ENCODE data around the gene TNS1.

Gene TNS1

GRCh38 chr2:218017211-218018053 is 14.6 kb upstream of the TNS1 start:
- H3K27ac ChIP-seq: no peak overlapping the region
- DNase-seq (ENCODE audit: low read depth, low spot score): no peak

DNA sequence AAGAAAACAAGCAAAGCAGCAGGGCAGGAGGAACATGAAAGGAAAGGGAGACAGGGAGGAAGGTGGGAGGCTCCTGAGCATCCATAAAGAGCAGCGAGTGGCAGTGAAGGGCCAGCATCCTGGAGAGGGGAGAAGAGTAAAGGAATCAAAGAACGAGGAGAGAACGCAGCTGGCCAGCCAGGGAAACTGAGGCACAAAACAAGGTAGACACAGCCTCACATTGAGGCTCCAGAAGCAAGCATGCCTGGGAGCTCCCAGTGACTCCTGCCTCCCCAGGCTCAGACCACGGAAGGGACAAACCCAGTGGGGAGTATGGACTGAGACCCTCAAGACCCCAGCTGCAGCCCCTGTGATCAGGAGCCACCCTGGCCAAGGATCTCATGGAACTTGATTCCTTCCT is 14.0 kb upstream of the TNS1 start:
- no peak for DNase-seq (ENCODE audit: low read depth, low spot score)
- H3K27ac ChIP-seq: no peak overlapping the region

DNA sequence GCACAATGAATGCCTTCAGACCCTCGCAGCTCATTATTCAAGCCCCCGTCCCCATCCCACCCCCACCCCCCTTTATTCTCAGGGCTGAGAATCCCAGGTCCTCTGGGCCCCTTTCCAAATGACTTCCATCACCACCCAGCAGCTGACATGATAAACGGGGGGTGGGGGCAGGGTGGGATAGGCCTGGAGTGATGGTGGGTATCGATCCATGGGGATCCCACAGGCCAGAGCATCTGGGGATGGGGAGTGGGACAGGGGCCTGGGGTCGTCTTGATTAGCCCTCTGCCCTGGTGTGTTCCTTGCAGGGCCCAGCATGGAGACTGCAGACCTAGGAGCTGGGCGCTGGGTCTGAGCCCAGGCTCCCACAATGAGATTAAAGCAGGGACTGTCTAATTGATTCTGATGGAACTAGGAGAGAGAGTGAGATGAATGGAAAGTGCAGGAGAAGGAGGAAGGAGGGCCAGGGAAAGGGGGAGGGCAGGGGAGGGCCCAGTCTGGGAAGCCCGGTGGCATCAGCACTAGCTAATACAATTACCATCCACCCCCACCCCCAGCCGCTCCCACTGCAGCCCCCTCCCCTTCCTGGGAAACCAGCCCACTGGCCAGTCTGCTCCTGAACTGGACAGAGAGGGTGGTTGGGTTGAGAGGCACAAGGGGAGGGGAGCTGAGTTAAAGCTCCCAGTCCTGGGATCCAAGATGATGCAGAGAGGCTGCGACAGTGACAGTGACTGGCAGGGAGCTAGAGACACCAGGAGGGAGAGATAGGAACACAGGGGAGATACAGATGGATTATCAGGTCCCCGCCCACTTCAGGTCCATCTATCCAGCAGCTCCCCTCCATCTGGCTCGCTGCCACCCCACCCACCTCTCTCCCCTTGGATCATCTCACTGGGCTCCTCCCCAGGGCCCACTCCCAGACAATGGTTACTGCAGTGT is 13.1 kb upstream of the TNS1 start:
- DNase-seq (ENCODE audit: low read depth, low spot score): no peak
- no peak overlapping the region for H3K27ac ChIP-seq

- no peak for DNase-seq (ENCODE audit: low read depth, low spot score)
- no peak overlapping the region for H3K27ac ChIP-seq
Observed at GRCh38 chr2:218014706-218015585, 12.2 kb upstream of the TNS1 start.

GRCh38 chr2:218013289-218013688 is 10.5 kb upstream of the TNS1 start:
- H3K27ac ChIP-seq: no peak overlapping the region
- no peak for DNase-seq (ENCODE audit: low read depth, low spot score)

DNA sequence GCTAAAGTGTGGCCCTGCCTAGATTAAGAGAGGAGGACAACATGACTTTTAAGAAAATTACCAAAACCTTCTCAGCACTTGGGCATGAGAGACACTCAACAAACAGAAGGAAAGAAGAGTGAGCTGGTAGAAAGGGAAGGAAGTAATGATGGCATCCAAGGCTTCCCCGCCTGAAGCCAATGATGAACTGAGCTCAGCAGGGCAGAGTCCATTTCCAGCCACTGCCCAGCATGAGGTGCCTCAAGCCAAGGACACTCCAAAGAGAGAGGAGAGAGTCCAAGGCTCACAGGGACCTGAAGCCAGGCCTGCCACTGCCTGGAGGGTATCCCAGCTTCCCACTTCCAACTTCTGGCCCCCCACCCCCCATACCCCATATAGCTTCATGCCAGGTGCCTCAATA is 9.5 kb upstream of the TNS1 start:
- no peak overlapping the region for H3K27ac ChIP-seq

DNA sequence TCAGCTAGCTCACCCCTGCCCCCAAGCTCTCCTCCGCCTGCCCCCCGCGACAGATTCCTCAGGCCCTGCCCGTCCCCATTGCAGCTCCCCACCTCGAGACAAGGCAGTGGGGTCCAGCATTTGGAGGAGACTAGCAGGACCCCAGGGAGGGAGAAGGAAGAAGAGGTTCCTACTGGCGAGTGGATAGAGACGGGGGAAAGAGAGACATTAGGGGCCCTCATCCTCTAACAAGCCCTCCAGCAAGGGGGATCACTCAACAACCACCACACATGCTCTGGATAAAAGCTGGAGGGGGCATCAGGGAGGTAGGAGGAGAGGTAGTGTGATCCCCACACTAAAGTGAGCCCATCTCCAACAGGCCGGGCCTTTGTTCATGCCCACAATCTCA is 8.9 kb upstream of the TNS1 start:
- DNase-seq (ENCODE audit: low read depth, low spot score): no peak
- H3K27ac ChIP-seq: no peak overlapping the region

More for the DNA sequence above, 9.5 kb upstream of the TNS1 start:
- no peak for DNase-seq (ENCODE audit: low read depth, low spot score)

DNA sequence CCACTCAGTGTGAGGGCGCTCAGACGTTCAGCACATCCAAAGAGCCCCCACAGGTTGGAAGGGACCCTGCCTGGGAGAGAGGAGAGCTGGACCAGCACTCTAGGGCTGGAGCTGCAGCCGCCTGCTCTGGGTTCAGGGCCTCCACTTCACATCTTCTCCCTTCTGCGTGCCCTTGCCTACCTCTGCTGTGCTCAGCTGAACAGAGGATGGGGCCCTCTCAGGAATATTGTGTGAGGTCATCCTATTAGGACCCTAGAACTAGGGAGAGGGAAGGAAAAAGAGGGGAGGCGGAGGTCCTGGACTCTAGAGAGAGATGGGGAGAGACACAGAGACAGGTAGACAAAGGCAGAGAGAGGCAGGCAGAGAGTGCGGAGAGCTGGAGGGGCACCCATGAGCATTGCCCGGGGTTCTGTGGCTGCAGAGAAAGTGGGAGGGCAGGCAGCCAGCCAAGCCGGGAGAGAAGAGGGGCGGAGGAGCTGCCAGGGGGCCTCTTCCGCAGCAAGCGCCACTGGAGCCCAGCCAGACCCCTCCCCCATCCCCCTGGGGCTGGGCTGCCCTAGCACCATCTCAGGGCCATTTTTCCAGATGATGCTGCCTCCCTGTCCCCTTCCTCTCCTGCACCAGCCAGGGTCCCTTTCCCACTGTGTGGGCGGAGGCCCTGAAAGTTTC is 8.3 kb upstream of the TNS1 start:
- DNase-seq (ENCODE audit: low read depth, low spot score): no peak

GRCh38 chr2:218010140-218010983 is 7.6 kb upstream of the TNS1 start:
- no peak for DNase-seq (ENCODE audit: low read depth, low spot score)
- no peak overlapping the region for H3K27ac ChIP-seq

More for the DNA sequence above, 8.3 kb upstream of the TNS1 start:
- no peak overlapping the region for H3K27ac ChIP-seq

DNA sequence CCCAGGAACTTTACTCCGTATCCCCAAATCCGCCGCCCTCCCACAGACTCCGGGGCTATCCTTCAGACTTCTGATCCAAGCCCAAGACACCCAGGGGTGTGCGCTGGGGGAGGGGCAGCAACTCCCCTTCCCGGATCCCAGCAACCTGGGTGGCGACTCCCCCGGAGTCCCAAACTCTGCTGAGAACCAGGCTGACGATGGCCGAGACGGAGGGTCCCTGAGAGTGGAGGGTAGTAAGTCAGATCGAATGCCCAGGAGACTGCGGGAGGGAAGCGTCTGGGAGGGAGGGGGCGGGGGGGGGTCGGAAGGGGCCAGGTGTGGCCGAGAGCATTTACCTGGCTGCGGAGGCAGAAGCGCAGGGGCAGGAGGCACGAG is 7.0 kb upstream of the TNS1 start:
- DNase-seq (ENCODE audit: low read depth, low spot score): no peak
- H3K27ac ChIP-seq: no peak overlapping the region

GRCh38 chr2:218009231-218009630 is 6.4 kb upstream of the TNS1 start:
- H3K27ac ChIP-seq: no peak overlapping the region
- no peak for DNase-seq (ENCODE audit: low read depth, low spot score)

- no peak for DNase-seq (ENCODE audit: low read depth, low spot score)
- no peak overlapping the region for H3K27ac ChIP-seq
Observed at GRCh38 chr2:218008060-218009040, 5.6 kb upstream of the TNS1 start.

DNA sequence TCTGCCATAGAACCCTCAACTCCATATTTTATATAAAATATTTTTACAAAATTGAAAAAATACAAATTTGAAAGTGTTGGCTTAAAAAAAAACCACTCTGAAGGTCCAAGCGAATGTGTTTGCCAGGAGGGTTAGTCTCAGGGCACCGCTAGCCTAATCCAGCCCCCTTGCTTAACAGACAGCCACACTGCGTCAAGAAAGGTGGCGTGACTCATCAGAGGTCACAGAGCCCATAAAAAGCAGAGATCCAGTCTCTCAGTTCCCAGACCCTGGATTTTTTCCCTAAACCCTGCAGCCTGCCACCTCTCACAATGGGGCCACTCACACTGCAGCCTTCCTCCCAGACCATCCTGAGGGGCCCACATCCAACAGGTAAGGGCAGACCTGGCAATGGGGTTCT is 3.9 kb upstream of the TNS1 start:
- H3K27ac ChIP-seq: no peak overlapping the region
- no peak for DNase-seq (ENCODE audit: low read depth, low spot score)

DNA sequence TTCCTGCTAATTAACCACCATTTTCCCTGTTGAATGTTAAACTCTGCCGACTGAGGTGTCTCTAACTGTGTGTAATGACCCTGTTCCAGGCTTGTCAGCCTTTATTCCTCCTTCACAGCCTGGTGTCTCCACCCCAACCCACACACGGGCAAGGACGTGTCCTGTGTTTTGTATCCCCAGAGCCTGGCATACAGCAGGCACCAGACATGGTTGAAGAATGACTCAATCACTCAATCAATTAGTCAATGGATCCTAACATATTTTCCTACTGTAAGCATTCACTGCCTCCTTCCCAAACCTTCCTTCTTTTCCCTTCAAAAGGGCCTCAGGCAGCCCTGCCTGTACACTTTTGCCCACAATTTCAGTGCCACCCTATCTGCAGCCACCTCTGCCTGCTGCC is 2.7 kb upstream of the TNS1 start:
- no peak overlapping the region for H3K27ac ChIP-seq
- no peak for DNase-seq (ENCODE audit: low read depth, low spot score)

GRCh38 chr2:218005028-218005427 is 2.2 kb upstream of the TNS1 start:
- no peak for DNase-seq (ENCODE audit: low read depth, low spot score)

GRCh38 chr2:218003981-218004419 is 1.2 kb upstream of the TNS1 start:
- no peak overlapping the region for H3K27ac ChIP-seq
- DNase-seq (ENCODE audit: low read depth, low spot score): no peak

More at GRCh38 chr2:218005028-218005427, 2.2 kb upstream of the TNS1 start:
- no peak overlapping the region for H3K27ac ChIP-seq

DNA sequence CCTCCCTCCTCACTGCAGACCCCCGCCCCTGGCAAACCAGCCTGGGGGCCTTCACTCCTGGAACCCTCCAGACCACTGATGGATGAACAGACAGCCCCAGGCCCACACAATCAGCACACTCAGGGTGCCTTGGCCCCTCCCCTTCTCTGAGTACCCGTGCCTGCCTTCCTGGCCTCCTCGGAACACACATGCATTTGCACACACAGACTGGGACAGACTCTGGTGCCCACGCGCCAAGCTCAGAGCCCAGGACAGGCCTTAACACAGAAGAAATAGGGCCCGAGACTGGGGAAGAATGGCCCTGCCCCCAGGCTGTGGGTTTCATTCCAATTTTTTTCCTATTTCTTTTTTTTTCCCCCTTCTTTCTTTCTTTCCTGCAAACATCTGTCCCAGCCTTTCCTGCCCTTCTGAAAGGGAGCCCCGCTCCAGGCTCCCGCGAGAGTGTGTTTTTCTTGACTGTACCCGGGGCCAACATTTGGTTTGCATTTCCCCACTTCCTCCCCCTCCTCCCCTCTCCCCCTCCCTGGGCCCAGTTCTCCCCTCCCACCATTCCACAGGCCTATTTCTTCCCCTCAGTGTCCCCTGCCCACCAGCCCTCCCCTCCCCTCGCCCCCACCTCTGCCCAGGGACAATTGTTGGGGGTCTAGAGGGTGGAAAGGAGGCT is 618 bp upstream of the TNS1 start:
- H3K27ac ChIP-seq: no peak overlapping the region
- DNase-seq (ENCODE audit: low read depth, low spot score): no peak
